GM21717 (cell line): ENCODE data around the gene SLC29A2.

Experiments
- ATAC-seq: cut with Tn5 transposase; IDR thresholded peaks from one replicate; pipeline ENCODE4 v1.9.1; 2021; ENCODE audit warnings: mild to moderate bottlenecking, moderate library complexity; ENCODE audit not compliant: unreplicated experiment

Gene SLC29A2

GRCh38 chr11:66335531-66336233 is 35.9 kb downstream of the SLC29A2 start:
- no peak for ATAC-seq

- ATAC-seq: no peak
These were observed 36.7 kb downstream of the SLC29A2 start for GRCh38 chr11:66334605-66335442.

GRCh38 chr11:66333896-66334604 is 37.5 kb downstream of the SLC29A2 start:
- no peak for ATAC-seq

- ATAC-seq: no peak
These were observed 38.2 kb downstream of the SLC29A2 start for GRCh38 chr11:66333220-66333877.

GRCh38 chr11:66332371-66333219 is 39.0 kb downstream of the SLC29A2 start:
- no peak for ATAC-seq

- no peak for ATAC-seq
These were observed 39.8 kb downstream of the SLC29A2 start for GRCh38 chr11:66331542-66332370.

- ATAC-seq: no peak
These were observed 40.6 kb downstream of the SLC29A2 start for GRCh38 chr11:66330931-66331330.

- no peak for ATAC-seq
These were observed 42.3 kb downstream of the SLC29A2 start for GRCh38 chr11:66329165-66329673.

GRCh38 chr11:66328302-66329144 is 43.0 kb downstream of the SLC29A2 start:
- ATAC-seq: no peak

GRCh38 chr11:66328031-66328301 is 43.6 kb downstream of the SLC29A2 start:
- ATAC-seq: no peak

- ATAC-seq: no peak
These were observed 44.2 kb downstream of the SLC29A2 start for GRCh38 chr11:66327171-66328030.

- no peak for ATAC-seq
These were observed 45.1 kb downstream of the SLC29A2 start for GRCh38 chr11:66326261-66327111.

- ATAC-seq: no peak
These were observed 46.3 kb downstream of the SLC29A2 start for GRCh38 chr11:66325263-66325671.

- no peak for ATAC-seq
These were observed 46.9 kb downstream of the SLC29A2 start for GRCh38 chr11:66324664-66325063.

- ATAC-seq: no peak
These were observed 47.9 kb downstream of the SLC29A2 start for GRCh38 chr11:66323684-66324083.

GRCh38 chr11:66322732-66323427 is 48.7 kb downstream of the SLC29A2 start:
- ATAC-seq: no peak
